Activated CD4-positive, alpha-beta T cell treated with anti-CD3 and anti-CD28 coated beads for 36 hours (primary cell): ENCODE measurements around the gene ZCCHC7. TPM values are rescaled to one million over a fixed set of nuclear protein-coding genes. Genes with fewer than 3 reads are reported as not detected.
"Not testable (repeated sequence)": the region's sequence is repeated elsewhere in the genome, so short reads cannot be mapped to it uniquely, and the experiment has no call there.

Source experiments
- ATAC-seq: fragments of 200-7000 bp; cut with Tn5 transposase; one replicate; pipeline ENCODE4 v1.10.0; 2021; ENCODE audit warnings: mild to moderate bottlenecking, moderate library complexity
- CTCF ChIA-PET: fragments of 350-600 bp; sonication (Branson Sonifier 250); formaldehyde crosslinking; loops from one replicate; lab custom pipeline; 2021; ENCODE audit warnings: antibody characterized with exemption; lab: Charles Lee
- POLR2A ChIA-PET: fragments of 350-600 bp; sonication (Branson Sonifier 250); formaldehyde crosslinking; loops from one replicate; lab custom pipeline; 2021; ENCODE audit warnings: antibody characterized with exemption, inconsistent platforms; lab: Charles Lee
- DNase-seq: peaks from one replicate; pipeline ENCODE4 v3.0.0-alpha.2; 2020
- H3K27ac Mint-ChIP-seq: one replicate; pipeline ENCODE4 v1.8.0; 2021; ENCODE audit warnings: mixed read lengths
- H3K27me3 Mint-ChIP-seq: one replicate; pipeline ENCODE4 v1.8.0; 2021; ENCODE audit warnings: mixed read lengths
- H3K36me3 Mint-ChIP-seq: one replicate; pipeline ENCODE4 v1.8.0; 2021; ENCODE audit warnings: low read depth, mixed read lengths
- H3K4me1 Mint-ChIP-seq: one replicate; pipeline ENCODE4 v1.8.0; 2021; ENCODE audit warnings: mixed read lengths
- H3K4me3 Mint-ChIP-seq: one replicate; pipeline ENCODE4 v1.8.0; 2021; ENCODE audit warnings: mild to moderate bottlenecking, moderate library complexity, mixed read lengths
- H3K9me3 Mint-ChIP-seq: one replicate; pipeline ENCODE4 v1.8.0; 2021; ENCODE audit warnings: low read depth, mixed read lengths
- intact Hi-C, 2 experiments: fragments of 100-400 bp; cut with DNase I in 1 of 2; cut with micrococcal nuclease in 1 of 2; formaldehyde crosslinking; loops; one replicate each; pipeline versions ENCODE4 v1.14.2 to v1.15.1; 2022 to 2024; cut with DNase I, micrococcal nuclease
- total RNA-seq, 2 experiments: library from RNA; stranded (reverse); gene quantifications; one replicate each; pipeline ENCODE4 v1.2.3, GENCODE V29; 2021

ZCCHC7 gene
- total RNA-seq, 2 experiments from 2014 or later = 29.9 to 50.2 TPM

DNA sequence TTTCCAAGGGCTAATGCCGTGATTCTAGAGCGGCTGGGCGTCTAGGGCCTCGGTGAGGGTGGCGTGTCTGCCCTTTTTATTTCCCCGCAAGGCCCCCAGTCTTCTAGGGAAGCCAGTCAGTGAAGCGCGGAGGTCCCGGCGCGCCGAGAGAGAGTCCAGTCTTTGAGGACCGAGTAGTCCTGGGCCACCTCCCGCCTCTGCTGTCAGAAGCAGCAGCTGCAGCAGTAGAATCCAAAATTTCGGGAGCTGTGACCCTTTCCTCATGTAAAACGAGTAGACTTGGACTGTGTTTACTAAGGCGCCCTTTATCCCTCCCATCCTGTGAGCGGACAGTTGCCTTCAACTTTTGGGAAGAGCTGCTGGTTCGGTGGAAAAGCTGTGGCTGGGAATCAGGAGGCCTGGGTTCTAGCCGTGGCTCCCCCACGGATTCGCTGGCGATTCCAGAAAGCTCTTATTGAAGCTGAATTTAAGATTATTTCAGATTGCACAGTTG, 515 bp downstream of the ZCCHC7 start:
- Mint-ChIP-seq H3K4me3 (peak overlapping the region; percentile 80), H3K36me3 (peaks cover 12% of the 10 kb centered on the region), H3K27ac (peak overlapping the region; percentile 96), H3K4me1 (peaks cover 31% of the 10 kb centered on the region)
- CTCF ChIA-PET = interaction anchor here (0.6 to 1.6 kb wide), 5 partner anchors 16 to 189 kb away, joined by 3 to 6 read pairs (median 4); no protein-coding TSS in a partner anchor
- DNase-seq = peak; percentile 13
- not testable (repeated sequence) for H3K9me3 Mint-ChIP-seq, H3K27me3 Mint-ChIP-seq
- peak; percentile 10 for ATAC-seq
- intact Hi-C loops = loop anchor here (1.0 to 5.0 kb wide), 12 partner anchors 42 to 721 kb away; partner anchors contain the start of genes GRHPR (in 2 of the 2), POLR1E (in 1 of the 2), RNF38 (in 1 of the 2) and TOMM5 (in 1 of the 2)
- POLR2A ChIA-PET = interaction anchor here (0.5 to 1.1 kb wide), 5 partner anchors 40 to 134 kb away, joined by 3 to 9 read pairs (median 4); no protein-coding TSS in a partner anchor

DNA sequence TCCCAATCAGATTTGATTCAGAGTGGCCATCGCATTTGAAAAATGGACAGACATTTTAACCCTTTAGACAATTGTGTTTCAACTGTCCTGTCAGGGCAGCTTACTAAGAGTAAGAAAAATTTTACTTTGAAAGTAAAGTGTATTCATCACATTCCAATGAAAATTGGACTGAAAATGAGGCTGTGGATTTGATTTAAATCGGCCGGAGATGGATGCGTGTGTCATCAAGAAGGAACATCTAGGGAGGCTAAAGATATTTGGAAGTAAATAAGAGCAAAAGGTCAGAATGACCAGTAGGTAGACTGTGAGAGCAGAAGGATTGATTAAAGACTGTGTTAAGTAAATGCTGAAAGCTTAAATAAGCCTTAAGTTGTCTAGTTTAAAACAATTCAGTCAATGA, 1.5 kb downstream of the ZCCHC7 start:
- Mint-ChIP-seq H3K27me3 (no peaks in the 10 kb centered on the region), H3K9me3 (peaks cover 2% of the 10 kb centered on the region), H3K4me1 (peaks cover 31% of the 10 kb centered on the region), H3K27ac (peak overlapping the region; percentile 25), H3K36me3 (peaks cover 12% of the 10 kb centered on the region), H3K4me3 (peak overlapping the region; percentile 80)
- DNase-seq = no peak
- ATAC-seq = no peak
- CTCF ChIA-PET = interaction anchor here (0.6 to 1.1 kb wide), 2 partner anchors 15 to 88 kb away, joined by 3 to 5 read pairs; no protein-coding TSS in a partner anchor
- intact Hi-C loops = loop anchor here in 1 of 2 experiments (2.0 to 5.0 kb wide), 3 partner anchors 95 to 301 kb away; partner anchors contain the start of gene GRHPR
- POLR2A ChIA-PET = no interaction called here

DNA sequence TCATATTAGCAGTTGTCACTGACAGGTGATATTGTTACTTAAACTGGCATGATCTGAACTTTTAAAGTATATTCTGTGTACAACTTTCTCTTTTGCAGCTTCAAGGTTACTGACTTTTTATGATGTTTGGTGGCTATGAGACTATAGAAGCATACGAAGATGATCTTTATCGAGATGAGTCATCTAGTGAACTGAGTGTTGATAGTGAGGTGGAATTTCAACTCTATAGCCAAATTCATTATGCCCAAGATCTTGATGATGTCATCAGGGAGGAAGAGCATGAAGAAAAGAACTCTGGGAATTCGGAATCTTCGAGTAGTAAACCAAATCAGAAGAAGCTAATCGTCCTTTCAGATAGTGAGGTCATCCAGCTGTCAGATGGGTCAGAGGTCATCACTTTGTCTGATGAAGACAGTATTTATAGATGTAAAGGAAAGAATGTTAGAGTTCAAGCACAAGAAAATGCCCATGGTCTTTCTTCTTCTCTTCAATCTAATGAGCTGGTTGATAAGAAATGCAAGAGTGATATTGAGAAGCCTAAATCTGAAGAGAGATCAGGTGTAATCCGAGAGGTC, 5.9 kb downstream of the ZCCHC7 start:
- H3K4me1 Mint-ChIP-seq = peaks cover 25% of the 10 kb centered on the region
- H3K9me3 Mint-ChIP-seq = no peaks in the 10 kb centered on the region
- no peaks in the 10 kb centered on the region for H3K27me3 Mint-ChIP-seq
- CTCF ChIA-PET = interaction anchor here (1.2 kb wide), 1 partner anchor 16 kb away, joined by 4 read pairs; no protein-coding TSS in a partner anchor
- peaks cover 15% of the 10 kb centered on the region for H3K36me3 Mint-ChIP-seq
- POLR2A ChIA-PET = no interaction called here
- ATAC-seq (peak; percentile 61), DNase-seq (no peak)
- intact Hi-C loops = no loop called here
- H3K27ac Mint-ChIP-seq = no peak overlapping the region
- no peak overlapping the region for H3K4me3 Mint-ChIP-seq

DNA sequence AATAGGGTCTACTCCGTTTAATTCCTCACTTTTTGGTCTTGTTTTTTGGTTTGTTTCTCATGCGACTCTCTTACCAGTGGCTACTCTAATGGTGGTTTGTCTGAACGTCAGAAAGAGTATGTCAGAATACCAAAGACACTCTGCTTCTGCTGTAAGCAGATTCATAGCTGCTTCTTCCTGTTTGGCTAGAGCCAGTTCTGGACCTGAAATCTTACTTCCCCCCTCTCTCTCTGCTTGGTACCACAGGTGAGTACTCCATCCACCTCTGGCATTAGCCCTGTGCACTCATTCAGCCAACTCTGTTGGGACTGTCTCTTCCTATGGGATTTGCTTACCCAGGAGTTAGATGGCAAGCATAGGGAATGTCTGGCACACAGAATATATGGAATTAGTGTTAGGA, 6.6 kb downstream of the ZCCHC7 start:
- Mint-ChIP-seq H3K36me3 (peaks cover 22% of the 10 kb centered on the region), H3K27me3 (no peaks in the 10 kb centered on the region), H3K9me3 (no peaks in the 10 kb centered on the region), H3K4me1 (peaks cover 18% of the 10 kb centered on the region), H3K27ac (no peak overlapping the region), H3K4me3 (no peak overlapping the region)
- ChIA-PET CTCF (interaction anchor here (1.2 kb wide), 1 partner anchor 16 kb away, joined by 4 read pairs; no protein-coding TSS in a partner anchor), POLR2A (no interaction called here)
- DNase-seq = no peak
- ATAC-seq = no peak
- intact Hi-C loops = no loop called here

DNA sequence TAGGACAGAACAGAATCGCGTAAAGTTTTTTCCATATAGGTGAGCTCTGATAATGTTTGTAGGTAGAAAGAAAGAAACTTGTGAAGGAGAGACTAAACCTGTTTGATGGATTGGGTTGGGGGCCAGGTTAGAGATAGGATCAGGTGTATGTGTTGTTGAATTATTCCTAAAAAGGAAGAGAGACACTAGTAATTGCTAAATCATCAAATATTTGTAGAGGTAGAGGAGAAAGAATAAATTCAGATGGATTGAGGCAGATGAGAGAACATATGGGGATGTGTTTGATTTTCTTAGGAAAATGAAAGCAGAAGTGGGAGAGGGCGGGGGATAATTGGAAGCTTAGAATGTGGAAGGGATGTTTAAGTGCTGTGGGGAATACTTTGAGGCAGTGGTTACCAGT, 7.7 kb downstream of the ZCCHC7 start:
- Mint-ChIP-seq H3K9me3 (no peaks in the 10 kb centered on the region), H3K4me3 (no peak overlapping the region), H3K27ac (no peak overlapping the region), H3K36me3 (peaks cover 26% of the 10 kb centered on the region), H3K4me1 (peaks cover 10% of the 10 kb centered on the region), H3K27me3 (no peaks in the 10 kb centered on the region)
- DNase-seq (no peak), ATAC-seq (no peak)
- POLR2A ChIA-PET = no interaction called here
- intact Hi-C loops = no loop called here
- CTCF ChIA-PET = interaction anchor here (0.7 to 1.2 kb wide), 3 partner anchors 8 to 174 kb away, joined by 3 read pairs; partner anchors contain the start of gene ZCCHC7

DNA sequence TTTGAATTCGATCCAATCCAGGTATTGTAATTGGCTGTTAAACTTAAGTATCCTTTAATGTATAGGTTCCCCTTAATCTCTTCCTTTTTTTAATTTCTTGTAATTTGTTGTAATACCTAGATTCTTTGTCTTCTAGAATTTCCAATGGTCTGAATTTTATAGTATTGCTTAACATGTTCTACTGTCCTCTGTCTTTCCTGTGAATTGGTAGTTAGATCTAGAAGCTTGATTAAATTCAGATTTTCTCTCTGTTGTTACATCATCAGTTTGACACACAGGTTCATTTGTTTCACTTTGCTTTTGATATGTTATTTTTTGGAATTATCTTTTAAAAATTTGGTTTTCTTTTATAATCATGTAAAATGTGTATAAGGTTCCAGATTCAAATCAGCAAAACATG, 13.8 kb downstream of the ZCCHC7 start:
- no peak for DNase-seq
- H3K9me3 Mint-ChIP-seq = no peaks in the 10 kb centered on the region
- CTCF ChIA-PET = no interaction called here
- peaks cover 30% of the 10 kb centered on the region for H3K4me1 Mint-ChIP-seq
- H3K27me3 Mint-ChIP-seq = no peaks in the 10 kb centered on the region
- no peak overlapping the region for H3K27ac Mint-ChIP-seq
- H3K4me3 Mint-ChIP-seq = no peak overlapping the region
- intact Hi-C loops = no loop called here
- peaks cover 48% of the 10 kb centered on the region for H3K36me3 Mint-ChIP-seq
- POLR2A ChIA-PET = no interaction called here
- ATAC-seq = no peak

DNA sequence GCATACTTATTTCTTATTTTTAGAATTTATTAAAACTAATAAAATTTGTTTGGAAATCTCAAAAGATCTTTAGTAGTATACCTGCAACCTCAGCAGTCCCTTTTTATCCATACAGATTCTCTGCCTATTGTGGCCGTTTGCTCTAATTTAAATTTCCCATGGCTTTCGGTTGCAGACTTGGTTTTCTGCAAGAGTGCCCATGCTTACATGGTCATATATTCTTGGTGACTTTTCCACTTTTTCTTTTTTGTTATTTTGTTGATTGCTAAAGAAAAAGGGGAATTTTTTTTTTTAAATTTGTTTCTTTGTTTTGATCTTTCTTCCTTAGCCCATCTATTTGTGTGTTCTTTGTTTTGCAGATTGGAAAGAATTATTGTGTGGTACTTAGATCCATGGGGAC, 20.6 kb downstream of the ZCCHC7 start:
- Mint-ChIP-seq H3K27ac (no peak overlapping the region), H3K9me3 (no peaks in the 10 kb centered on the region), H3K27me3 (no peaks in the 10 kb centered on the region), H3K36me3 (peaks cover 37% of the 10 kb centered on the region), H3K4me3 (no peak overlapping the region), H3K4me1 (peaks cover 44% of the 10 kb centered on the region)
- ChIA-PET POLR2A (no interaction called here), CTCF (interaction anchor here (0.6 kb wide), 1 partner anchor 152 kb away, joined by 4 read pairs; no protein-coding TSS in a partner anchor)
- intact Hi-C loops = no loop called here
- DNase-seq (no peak), ATAC-seq (no peak)

DNA sequence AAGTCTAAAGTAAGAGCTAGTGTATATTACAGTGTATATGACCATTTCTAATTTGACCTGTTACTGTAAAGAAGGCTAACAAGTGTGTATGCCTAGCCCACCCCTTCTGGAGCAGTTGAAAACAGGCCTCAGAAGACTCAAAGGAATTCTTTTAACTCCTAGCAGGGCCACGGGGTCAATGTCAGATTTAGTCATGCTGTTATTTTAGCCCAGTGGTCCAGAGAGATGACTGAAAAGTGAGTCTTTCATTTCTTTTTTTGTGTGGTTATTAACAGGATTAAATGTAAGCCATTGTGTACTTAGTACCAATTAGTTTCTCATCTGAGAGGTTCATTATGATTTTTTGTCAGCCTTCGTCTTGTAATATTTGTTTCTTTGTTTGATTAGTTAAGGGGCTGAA, 24.4 kb downstream of the ZCCHC7 start:
- POLR2A ChIA-PET = no interaction called here

DNA sequence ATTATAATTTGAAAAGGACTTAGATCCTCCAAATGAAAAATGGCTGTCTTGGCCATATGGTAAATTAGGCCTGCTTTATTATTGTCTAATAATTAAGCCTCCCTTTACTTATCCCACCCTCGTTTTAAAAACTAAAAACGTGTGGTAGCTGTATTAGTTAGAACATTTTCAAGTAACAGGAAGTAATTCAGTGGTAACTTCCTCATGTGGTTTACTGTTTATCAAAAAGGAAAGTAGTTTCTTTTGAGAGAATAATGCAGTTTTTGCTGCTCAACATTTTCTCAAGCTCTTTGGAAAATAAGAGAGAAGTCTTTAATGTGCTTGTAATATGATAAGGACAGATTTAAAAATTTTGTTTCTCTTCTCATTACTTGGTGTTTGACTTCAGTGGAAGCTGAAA, 26.0 kb downstream of the ZCCHC7 start:
- ATAC-seq = peak; percentile 60
- Mint-ChIP-seq H3K9me3 (no peaks in the 10 kb centered on the region), H3K36me3 (peaks cover 27% of the 10 kb centered on the region), H3K4me1 (peaks cover 39% of the 10 kb centered on the region), H3K27ac (peak overlapping the region; percentile 83), H3K27me3 (no peaks in the 10 kb centered on the region), H3K4me3 (peak overlapping the region; percentile 24)
- POLR2A ChIA-PET = no interaction called here
- no peak for DNase-seq
- intact Hi-C loops = no loop called here
- CTCF ChIA-PET = interaction anchor here (0.6 to 0.9 kb wide), 4 partner anchors 30 to 158 kb away, joined by 3 read pairs; no protein-coding TSS in a partner anchor

More for the DNA sequence above, 24.4 kb downstream of the ZCCHC7 start:
- no peak for ATAC-seq
- CTCF ChIA-PET = interaction anchor here (0.6 kb wide), 1 partner anchor 27 kb away, joined by 3 read pairs; no protein-coding TSS in a partner anchor
- no peak for DNase-seq
- Mint-ChIP-seq H3K27ac (peak overlapping the region; percentile 60), H3K4me3 (no peak overlapping the region), H3K27me3 (no peaks in the 10 kb centered on the region), H3K9me3 (no peaks in the 10 kb centered on the region), H3K4me1 (peaks cover 44% of the 10 kb centered on the region), H3K36me3 (peaks cover 30% of the 10 kb centered on the region)
- intact Hi-C loops = no loop called here

DNA sequence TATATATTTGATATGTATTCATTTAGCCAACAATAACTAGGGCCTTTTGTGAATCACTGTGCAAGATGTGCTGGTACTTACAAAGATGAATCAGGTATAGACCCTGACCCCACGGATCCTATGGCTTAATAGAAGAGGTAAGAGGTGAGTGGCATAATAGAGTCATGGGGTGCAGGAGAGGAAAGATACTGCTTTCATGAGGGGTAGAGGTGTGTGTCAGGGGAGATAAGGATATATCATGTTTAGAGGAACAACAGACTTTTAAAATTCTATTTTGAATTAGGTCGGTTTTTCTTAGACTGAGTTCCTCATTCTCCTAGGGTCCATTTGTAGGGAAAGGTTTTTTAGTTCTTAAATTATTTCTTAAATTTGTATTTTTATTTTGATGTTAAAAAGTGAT, 27.8 kb downstream of the ZCCHC7 start:
- Mint-ChIP-seq H3K27ac (no peak overlapping the region), H3K9me3 (no peaks in the 10 kb centered on the region), H3K4me1 (peaks cover 37% of the 10 kb centered on the region), H3K36me3 (peaks cover 27% of the 10 kb centered on the region), H3K4me3 (no peak overlapping the region), H3K27me3 (no peaks in the 10 kb centered on the region)
- ChIA-PET CTCF (no interaction called here), POLR2A (no interaction called here)
- no peak for DNase-seq
- ATAC-seq = no peak
- intact Hi-C loops = no loop called here

DNA sequence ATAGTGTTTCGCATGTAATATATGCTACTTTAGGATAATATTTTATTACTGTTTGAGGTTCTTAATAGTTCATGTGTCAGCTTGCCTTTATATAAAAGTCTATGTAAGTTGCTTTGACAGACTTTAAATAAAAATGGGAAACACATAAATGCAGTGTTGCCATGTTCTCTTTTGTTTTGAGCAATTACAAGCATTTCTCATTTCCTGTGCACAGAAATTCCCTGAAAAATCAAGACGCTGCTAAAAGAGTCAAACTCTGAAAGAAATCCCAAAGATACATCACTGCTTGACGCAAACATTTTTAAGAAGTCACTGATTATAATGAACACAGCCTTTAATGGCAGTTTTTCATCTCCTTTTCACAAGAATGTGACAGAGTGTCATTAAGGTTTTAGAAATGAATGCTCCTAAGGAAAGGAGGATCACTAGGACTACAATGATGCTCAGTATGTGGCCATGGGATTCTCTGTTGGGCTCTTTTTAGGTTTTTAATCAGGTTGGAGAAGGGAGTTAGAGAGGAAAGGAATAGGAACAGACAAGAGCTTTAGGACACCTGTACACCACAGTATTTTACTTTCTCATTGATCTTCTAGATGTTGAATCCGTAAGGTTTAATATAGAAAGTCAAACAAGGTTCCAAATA, 29.4 kb downstream of the ZCCHC7 start:
- no peaks in the 10 kb centered on the region for H3K27me3 Mint-ChIP-seq
- intact Hi-C loops = no loop called here
- POLR2A ChIA-PET = interaction anchor here (1.1 kb wide), 1 partner anchor 11 kb away, joined by 5 read pairs; no protein-coding TSS in a partner anchor

More for the DNA sequence above, 29.4 kb downstream of the ZCCHC7 start:
- peaks cover 35% of the 10 kb centered on the region for H3K36me3 Mint-ChIP-seq
- H3K4me3 Mint-ChIP-seq = no peak overlapping the region
- H3K27ac Mint-ChIP-seq = no peak overlapping the region
- ATAC-seq (no peak), DNase-seq (no peak)
- H3K4me1 Mint-ChIP-seq = peaks cover 31% of the 10 kb centered on the region
- H3K9me3 Mint-ChIP-seq = no peaks in the 10 kb centered on the region
- CTCF ChIA-PET = interaction anchor here (0.8 to 1.0 kb wide), 2 partner anchors 12 to 25 kb away, joined by 3 read pairs; no protein-coding TSS in a partner anchor
